Astrocyte (in vitro differentiated cells and primary cell): ENCODE measurements around the gene CEACAM6. TPM values are rescaled to one million over a fixed set of nuclear protein-coding genes. Genes with fewer than 3 reads are reported as not detected.

Source experiments
- DNase-seq: peaks from one replicate; pipeline ENCODE4 v3.0.0-alpha.2; 2010; ENCODE audit warnings: low read depth
- FAIRE-seq: peaks from 2 replicates; lab custom pipeline; 2011; peaks lifted over from hg19 to GRCh38; lab: Jason Lieb, UNC
- H2AFZ ChIP-seq: 2 replicates; pipeline ENCODE4 v1.6.0; 2012; ENCODE audit warnings: low read depth, low read length, inconsistent platforms
- H3K27ac ChIP-seq: 2 replicates; pipeline ENCODE4 v1.5.1; 2011; ENCODE audit warnings: low read depth, low read length, inconsistent platforms
- H3K27me3 ChIP-seq: 2 replicates; pipeline ENCODE4 v1.6.0; 2011; ENCODE audit warnings: low read length, inconsistent platforms; ENCODE audit not compliant: insufficient read depth
- H3K36me3 ChIP-seq: 2 replicates; pipeline ENCODE4 v1.5.1; 2011; ENCODE audit warnings: low read length, inconsistent platforms; ENCODE audit not compliant: insufficient read depth
- H3K4me1 ChIP-seq: 2 replicates; pipeline ENCODE4 v1.5.1; 2011; ENCODE audit warnings: low read length, inconsistent platforms; ENCODE audit not compliant: insufficient read depth
- H3K4me2 ChIP-seq: 2 replicates; pipeline ENCODE4 v1.6.0; 2012; ENCODE audit warnings: low read length, inconsistent platforms
- H3K4me3 ChIP-seq: 2 replicates; pipeline ENCODE4 v1.5.1; 2011; ENCODE audit warnings: low read depth, mild to moderate bottlenecking, low read length, inconsistent platforms; ENCODE audit not compliant: insufficient read depth
- H3K79me2 ChIP-seq: 2 replicates; pipeline ENCODE4 v1.6.0; 2012; ENCODE audit warnings: mild to moderate bottlenecking, low read length, inconsistent platforms; ENCODE audit not compliant: insufficient read depth
- H3K9ac ChIP-seq: 2 replicates; pipeline ENCODE4 v1.6.0; 2012; ENCODE audit warnings: mild to moderate bottlenecking, low read length, inconsistent platforms
- H3K9me3 ChIP-seq: 2 replicates; pipeline ENCODE4 v1.5.1; 2012; ENCODE audit warnings: low read depth, mild to moderate bottlenecking, low read length, inconsistent platforms; ENCODE audit not compliant: insufficient read depth
- H4K20me1 ChIP-seq: 2 replicates; pipeline ENCODE4 v1.6.0; 2012; ENCODE audit warnings: low read length, inconsistent platforms; ENCODE audit not compliant: insufficient read depth
- H3K27ac Mint-ChIP-seq: one replicate; pipeline ENCODE4 v1.8.0; 2021; ENCODE audit warnings: mild to moderate bottlenecking, mixed read lengths; ENCODE audit not compliant: unreplicated experiment
- H3K27me3 Mint-ChIP-seq: one replicate; pipeline ENCODE4 v1.8.0; 2021; ENCODE audit warnings: low read depth, mixed read lengths; ENCODE audit not compliant: unreplicated experiment
- H3K36me3 Mint-ChIP-seq: one replicate; pipeline ENCODE4 v1.8.0; 2021; ENCODE audit warnings: low read depth, mixed read lengths; ENCODE audit not compliant: unreplicated experiment
- H3K4me1 Mint-ChIP-seq: one replicate; pipeline ENCODE4 v1.8.0; 2021; ENCODE audit warnings: low read depth, mixed read lengths; ENCODE audit not compliant: unreplicated experiment
- H3K4me3 Mint-ChIP-seq: one replicate; pipeline ENCODE4 v1.8.0; 2021; ENCODE audit warnings: mild to moderate bottlenecking, moderate library complexity, mixed read lengths; ENCODE audit not compliant: unreplicated experiment
- H3K9me3 Mint-ChIP-seq: one replicate; pipeline ENCODE4 v1.8.0; 2021; ENCODE audit warnings: mild to moderate bottlenecking, mixed read lengths; ENCODE audit not compliant: unreplicated experiment
- EZH2 ChIP-seq: IDR thresholded peaks from 2 replicates; pipeline ENCODE4 v1.6.1; 2012; ENCODE audit warnings: mild to moderate bottlenecking, low read length, inconsistent platforms; ENCODE audit not compliant: insufficient read depth
- total RNA-seq: library from RNA; stranded (reverse); gene quantifications from 2 replicates; pipeline ENCODE4 v1.2.1, GENCODE V29; 2021
- TF ChIP-seq, protein P1 (sequence below): IDR thresholded peaks from 2 replicates; pipeline ENCODE4 v1.5.1; 2011; ENCODE audit warnings: low read depth, mild to moderate bottlenecking, inconsistent platforms, low read length, moderate library complexity; ENCODE audit not compliant: insufficient read depth

The CEACAM6 gene
- total RNA-seq, 1 donor from 2014 or later: not detected

DNA sequence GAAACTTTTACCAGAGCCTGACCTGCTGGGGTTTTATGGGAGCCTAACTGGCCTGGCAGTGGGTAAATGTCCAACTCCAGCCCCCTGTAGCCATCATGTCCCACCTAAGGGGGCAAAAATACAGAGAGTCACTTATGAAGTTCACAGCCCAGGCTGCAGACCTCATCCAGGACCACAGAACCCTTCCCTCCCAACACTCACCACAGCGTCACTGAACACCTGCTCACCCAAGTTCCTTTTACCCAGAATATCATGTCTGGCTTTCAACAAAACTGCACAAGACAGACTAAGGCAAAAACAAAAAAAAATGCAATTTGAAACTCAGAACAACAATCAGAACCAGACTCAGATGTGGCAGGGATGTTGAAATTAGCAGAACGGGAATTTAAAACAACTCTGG, 47.4 kb downstream of the CEACAM6 start:
- no peaks in the 10 kb centered on the region for H3K36me3 ChIP-seq
- Mint-ChIP-seq H3K36me3 (no peaks in the 10 kb centered on the region), H3K4me3 (no peak overlapping the region), H3K4me1 (no peaks in the 10 kb centered on the region), H3K27ac (no peak overlapping the region), H3K9me3 (peaks cover 3% of the 10 kb centered on the region), H3K27me3 (peaks cover 42% of the 10 kb centered on the region)
- H3K4me2 ChIP-seq: no peak overlapping the region
- H3K27me3 ChIP-seq: no peaks in the 10 kb centered on the region
- H2AFZ ChIP-seq: no peak overlapping the region
- no peak for FAIRE-seq
- H3K9ac ChIP-seq: no peak overlapping the region
- no peaks in the 10 kb centered on the region for H3K79me2 ChIP-seq
- no peak for DNase-seq
- no peaks in the 10 kb centered on the region for H3K4me1 ChIP-seq
- TF ChIP-seq, protein P1, sequence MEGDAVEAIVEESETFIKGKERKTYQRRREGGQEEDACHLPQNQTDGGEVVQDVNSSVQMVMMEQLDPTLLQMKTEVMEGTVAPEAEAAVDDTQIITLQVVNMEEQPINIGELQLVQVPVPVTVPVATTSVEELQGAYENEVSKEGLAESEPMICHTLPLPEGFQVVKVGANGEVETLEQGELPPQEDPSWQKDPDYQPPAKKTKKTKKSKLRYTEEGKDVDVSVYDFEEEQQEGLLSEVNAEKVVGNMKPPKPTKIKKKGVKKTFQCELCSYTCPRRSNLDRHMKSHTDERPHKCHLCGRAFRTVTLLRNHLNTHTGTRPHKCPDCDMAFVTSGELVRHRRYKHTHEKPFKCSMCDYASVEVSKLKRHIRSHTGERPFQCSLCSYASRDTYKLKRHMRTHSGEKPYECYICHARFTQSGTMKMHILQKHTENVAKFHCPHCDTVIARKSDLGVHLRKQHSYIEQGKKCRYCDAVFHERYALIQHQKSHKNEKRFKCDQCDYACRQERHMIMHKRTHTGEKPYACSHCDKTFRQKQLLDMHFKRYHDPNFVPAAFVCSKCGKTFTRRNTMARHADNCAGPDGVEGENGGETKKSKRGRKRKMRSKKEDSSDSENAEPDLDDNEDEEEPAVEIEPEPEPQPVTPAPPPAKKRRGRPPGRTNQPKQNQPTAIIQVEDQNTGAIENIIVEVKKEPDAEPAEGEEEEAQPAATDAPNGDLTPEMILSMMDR: no peak
- TF ChIP-seq EZH2: no peak
- no peaks in the 10 kb centered on the region for H3K9me3 ChIP-seq
- H4K20me1 ChIP-seq: no peaks in the 10 kb centered on the region
- H3K27ac ChIP-seq: no peak overlapping the region
- H3K4me3 ChIP-seq: no peak overlapping the region

DNA sequence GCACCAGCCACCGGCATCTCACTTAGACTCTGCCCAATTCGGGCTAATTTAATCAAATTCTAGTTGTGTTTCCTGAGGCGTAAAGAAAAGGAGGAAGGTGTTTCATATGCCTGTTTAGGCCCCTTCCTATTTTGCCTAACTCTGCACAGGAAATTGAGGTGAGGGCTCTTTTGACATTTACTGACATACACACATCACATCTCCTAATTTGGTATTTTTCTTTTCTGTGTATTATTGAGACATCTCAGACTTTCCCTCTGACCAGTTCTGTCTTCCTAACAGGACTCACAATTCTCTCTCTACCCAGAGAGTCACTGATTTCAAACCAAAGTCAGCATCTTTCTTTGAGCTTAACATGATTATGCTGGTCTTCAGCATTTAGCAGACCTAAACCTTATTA, 49.0 kb downstream of the CEACAM6 start:
- no peaks in the 10 kb centered on the region for H3K27me3 ChIP-seq
- DNase-seq (no peak), FAIRE-seq (no peak)
- Mint-ChIP-seq H3K9me3 (peaks cover 3% of the 10 kb centered on the region), H3K4me1 (no peaks in the 10 kb centered on the region), H3K4me3 (no peak overlapping the region), H3K36me3 (no peaks in the 10 kb centered on the region), H3K27me3 (peaks cover 44% of the 10 kb centered on the region), H3K27ac (no peak overlapping the region)
- H3K4me2 ChIP-seq: no peak overlapping the region
- H2AFZ ChIP-seq: no peak overlapping the region
- no peak overlapping the region for H3K9ac ChIP-seq
- no peak for TF ChIP-seq EZH2
- TF ChIP-seq, protein P1: no peak
- H3K27ac ChIP-seq: no peak overlapping the region
- no peaks in the 10 kb centered on the region for H3K9me3 ChIP-seq
- H3K4me1 ChIP-seq: no peaks in the 10 kb centered on the region
- H3K4me3 ChIP-seq: no peak overlapping the region
- no peaks in the 10 kb centered on the region for H3K36me3 ChIP-seq
- no peaks in the 10 kb centered on the region for H3K79me2 ChIP-seq
- H4K20me1 ChIP-seq: no peaks in the 10 kb centered on the region

DNA sequence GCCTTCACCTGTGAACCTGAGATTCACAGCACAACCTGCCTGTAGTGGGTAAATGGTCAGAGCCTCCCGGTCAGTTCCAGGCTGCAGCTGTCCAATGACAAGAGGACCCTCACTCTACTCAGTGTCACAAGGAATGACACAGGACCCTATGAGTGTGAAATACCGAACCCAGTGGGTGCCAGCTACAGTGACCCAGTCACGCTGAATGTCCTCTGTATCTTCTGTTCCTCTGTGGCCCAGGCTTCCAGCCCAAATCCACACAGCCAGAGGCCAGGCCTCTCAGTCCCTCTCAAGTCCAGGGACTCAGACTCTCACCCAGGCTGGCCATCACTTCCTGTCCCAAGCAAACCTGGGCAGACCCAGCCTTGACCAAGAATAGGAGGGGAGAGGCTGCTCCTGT, 51.8 kb downstream of the CEACAM6 start:
- no peaks in the 10 kb centered on the region for H3K36me3 Mint-ChIP-seq
- H3K4me3 Mint-ChIP-seq: no peak overlapping the region
- TF ChIP-seq EZH2: no peak
- TF ChIP-seq, protein P1: no peak
- DNase-seq (no peak), FAIRE-seq (no peak)
- H3K36me3 ChIP-seq: no peaks in the 10 kb centered on the region
- H3K79me2 ChIP-seq: no peaks in the 10 kb centered on the region
- H3K4me2 ChIP-seq: no peak overlapping the region
- H3K27ac Mint-ChIP-seq: no peak overlapping the region
- H3K4me1 Mint-ChIP-seq: no peaks in the 10 kb centered on the region
- no peak overlapping the region for H2AFZ ChIP-seq
- H3K4me3 ChIP-seq: no peak overlapping the region
- H3K9ac ChIP-seq: no peak overlapping the region
- no peaks in the 10 kb centered on the region for H4K20me1 ChIP-seq
- no peak overlapping the region for H3K27ac ChIP-seq
- H3K27me3 ChIP-seq: no peaks in the 10 kb centered on the region
- H3K9me3 Mint-ChIP-seq: no peaks in the 10 kb centered on the region
- no peaks in the 10 kb centered on the region for H3K9me3 ChIP-seq
- H3K27me3 Mint-ChIP-seq: peaks cover 53% of the 10 kb centered on the region
- H3K4me1 ChIP-seq: no peaks in the 10 kb centered on the region
